HG02885 (cell line): Measurements from ENCODE around the gene PRPF40A.
A peak's percentile ranks its signal among the peaks of the same experiment; 100 is the strongest.

Experiments used
- ATAC-seq: cut with Tn5 transposase; IDR thresholded peaks from one replicate; pipeline ENCODE4 v1.9.1; 2021; ENCODE audit warnings: mild to moderate bottlenecking; ENCODE audit not compliant: unreplicated experiment, poor library complexity

The PRPF40A gene

DNA sequence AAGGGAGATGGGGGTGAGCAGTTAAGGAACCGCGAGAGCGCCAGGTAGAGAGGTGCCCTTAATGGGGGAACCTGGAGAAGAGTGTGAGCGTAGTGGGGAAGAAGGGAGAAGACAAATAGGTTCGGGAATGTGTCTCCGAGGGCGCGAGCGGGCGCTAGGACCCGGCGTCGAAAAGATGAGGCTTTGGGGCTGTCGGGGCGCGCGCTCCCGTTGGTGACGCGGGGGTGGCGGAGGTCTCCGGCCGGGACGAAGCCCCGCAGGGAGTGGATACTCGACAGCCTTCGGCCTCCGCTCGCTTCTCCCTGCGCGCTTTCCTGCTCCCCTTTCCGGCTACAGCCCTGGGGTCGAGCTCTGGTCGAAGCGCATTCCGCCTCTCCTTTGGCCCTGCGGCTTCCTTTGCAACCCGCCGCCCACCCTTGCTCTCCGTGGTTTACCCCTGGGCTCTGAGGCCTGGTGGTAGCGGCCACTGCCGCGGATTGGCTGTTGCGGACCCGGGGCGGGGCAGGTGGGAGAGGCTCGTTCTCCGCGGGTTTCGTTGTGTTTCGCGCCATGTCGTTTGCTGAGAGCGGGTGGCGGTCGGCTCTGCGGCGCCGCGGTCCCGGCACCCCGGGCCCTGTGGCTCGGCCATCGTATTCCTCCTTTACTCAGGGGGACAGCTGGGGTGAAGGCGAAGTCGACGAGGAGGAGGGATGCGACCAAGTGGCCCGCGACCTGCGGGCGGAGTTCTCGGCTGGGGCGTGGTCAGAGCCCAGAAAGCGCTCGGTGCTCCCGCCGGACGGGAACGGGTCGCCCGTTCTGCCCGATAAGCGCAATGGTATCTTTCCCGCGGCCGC, 1.0 kb upstream of the PRPF40A start, which contains the start of gene ARL6IP6:
TSS of gene ARL6IP6 (plus strand) at position 545 of the 833 bp plus-strand sequence. CDS start at position 550, 5 bp downstream.
- ATAC-seq, result peak; percentile 68

DNA sequence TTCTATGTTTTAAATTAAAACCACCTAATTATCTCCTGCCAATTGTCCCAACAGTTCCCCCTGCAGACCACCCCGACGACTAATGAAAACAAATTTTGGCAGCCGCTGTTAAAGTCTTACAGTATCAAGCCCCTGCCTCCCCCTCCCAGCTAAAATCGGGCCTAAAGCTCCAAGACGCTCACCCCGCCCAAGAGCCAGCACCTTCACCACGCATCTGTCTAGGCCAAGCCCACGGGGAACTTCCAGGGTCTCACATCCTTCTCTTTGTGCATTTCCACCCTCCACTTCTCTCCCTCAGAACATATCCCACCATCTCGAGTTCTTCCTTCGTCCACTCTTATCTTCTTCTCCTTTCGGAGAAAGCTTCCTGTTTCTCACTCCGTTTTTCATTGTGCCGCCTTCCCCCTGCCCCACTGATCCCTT, 445 bp downstream of the PRPF40A start:
- ATAC-seq, result no peak

DNA sequence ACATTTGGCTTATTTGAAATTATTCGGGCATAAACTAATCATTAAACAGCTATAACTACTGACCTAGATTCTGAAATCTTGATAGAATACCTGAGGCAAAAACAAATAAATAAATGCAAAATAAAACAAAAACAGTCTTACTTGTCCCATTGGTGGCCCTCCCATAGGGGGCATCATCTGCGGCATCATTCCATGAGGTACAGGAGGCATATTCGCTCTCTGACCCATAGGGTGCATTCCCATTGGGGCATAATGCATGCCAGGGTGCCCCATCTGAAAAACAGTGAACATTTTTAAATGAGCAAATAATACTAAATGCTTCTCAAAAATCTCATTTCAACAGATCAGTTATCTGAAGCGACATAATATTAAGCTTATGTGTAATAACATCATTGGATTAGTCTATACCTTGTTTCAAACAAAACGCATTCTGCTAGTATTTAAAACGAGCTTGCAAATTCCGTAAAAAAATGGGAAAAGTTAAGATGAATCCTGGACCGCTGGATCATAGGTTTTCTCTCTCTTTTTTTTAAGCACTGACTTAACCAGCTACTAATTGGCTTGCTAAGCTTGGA, 1.3 kb downstream of the PRPF40A start:
- no peak for ATAC-seq

DNA sequence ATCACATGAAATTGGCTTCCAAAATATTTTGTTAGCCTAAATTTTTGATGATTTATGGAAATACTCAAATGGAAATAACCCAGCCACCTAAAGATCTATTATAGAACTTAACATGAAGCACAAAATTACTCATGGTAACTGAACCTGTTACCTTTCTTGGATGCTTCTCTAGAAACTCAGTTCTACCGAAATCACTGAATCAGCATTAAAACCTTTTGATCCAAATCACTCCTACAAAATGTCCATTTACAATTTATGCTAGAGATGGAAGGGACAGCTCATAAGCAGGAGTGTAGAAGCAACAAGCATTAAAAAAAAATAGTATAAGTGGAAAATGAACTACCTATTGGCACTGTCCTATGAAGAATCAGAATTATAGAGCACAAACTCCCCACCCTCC, 2.1 kb downstream of the PRPF40A start:
- no peak for ATAC-seq

DNA sequence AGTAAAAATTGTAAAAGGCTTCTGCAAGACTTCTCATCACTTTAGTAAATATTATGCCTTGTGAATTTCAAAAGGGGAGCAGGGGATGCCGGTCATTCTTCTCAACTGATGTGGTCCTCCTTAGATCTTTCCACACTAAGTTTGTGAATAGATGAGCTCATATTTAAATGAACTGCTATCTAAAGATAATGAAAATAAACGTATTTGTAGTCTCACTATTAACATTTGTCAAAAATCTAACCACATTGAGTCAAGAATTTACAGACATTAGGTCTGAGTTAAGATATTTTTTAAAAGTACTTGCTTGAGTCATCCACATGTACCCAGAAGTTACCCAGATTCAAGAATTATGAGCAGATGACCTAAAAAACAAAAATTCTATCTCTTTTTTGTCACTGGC, 6.5 kb downstream of the PRPF40A start:
- no peak for ATAC-seq

DNA sequence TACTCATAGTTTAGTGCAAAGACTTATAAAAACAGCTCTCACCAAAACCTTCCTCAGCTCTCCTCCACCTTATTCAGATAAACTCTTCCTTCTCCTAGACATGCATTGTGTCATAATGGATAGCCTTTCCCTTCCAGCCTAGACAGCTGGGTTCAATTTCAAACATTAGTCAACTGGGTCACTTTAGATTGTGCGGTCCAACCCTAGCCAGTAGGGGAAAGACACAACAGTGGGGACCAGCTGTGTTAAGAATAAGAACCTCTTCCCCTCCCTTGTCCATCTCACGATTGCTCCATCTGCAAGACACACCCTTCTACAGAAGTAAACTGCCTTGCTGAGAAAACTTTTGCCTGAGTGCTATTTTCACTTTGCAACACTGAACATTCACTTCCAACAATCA, 8.5 kb downstream of the PRPF40A start:
- ATAC-seq, result no peak

DNA sequence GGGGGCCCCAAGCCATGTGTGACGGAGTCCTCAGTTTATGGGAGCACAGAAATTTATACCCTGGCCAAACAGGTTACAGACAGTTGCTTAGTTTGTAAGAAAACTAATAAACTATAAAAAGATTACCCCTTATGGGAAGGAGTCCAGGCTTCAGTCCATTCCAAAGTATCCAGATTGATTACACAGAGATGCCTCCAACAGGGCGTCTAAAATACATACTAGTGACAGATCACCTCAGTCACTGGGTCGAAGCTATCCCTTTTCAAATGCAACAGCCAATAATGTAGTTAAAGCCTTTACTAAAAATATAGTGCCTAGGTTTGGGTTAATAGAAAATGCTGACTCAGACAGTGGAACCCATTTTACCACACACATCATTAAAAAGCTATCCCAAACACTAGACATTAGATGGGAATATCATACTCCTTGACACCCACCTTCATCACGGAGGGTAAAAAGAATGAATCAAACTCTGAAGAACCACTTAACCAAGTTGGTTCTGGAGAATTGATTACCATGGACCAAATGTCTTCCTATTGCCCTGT, 10.7 kb downstream of the PRPF40A start:
- no peak for ATAC-seq

DNA sequence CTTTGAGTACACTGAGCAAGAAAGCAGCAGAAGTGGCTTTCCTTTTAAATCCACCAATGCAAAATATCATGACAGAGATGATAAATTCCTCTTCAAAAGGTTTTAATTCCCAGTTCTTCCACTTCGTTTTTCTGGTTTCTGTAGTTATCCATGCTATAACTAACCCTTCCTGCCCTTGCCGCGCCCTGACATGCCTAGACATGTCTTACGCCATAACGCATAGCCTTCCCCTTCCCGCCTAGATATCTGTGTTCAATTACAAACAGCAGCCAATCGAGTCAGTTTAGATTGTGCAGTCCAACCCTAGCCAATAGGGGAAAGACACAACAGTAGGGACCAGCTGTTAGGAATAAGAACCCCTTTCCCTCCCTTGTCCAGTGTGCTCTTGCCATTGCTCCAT, 16.1 kb downstream of the PRPF40A start:
- ATAC-seq, result no peak

DNA sequence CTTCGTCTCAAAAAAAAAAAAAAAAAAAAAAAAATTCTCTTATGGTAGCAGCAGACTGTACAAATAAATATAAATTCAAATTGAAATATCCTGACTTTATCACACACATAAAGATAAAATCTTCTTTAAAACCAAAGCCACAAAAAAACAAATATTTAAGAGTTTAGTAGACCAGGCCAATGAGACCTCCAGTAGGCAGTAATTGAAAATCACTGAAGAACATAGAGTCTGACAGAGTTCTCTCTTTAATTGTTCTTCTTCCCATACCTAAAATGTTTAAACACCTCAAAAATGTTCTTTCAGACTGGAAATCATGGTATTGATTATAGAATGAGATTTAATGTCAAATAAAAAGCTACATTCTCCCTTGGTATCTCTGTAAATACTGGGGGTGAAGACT, 20.8 kb downstream of the PRPF40A start:
- ATAC-seq, result no peak

DNA sequence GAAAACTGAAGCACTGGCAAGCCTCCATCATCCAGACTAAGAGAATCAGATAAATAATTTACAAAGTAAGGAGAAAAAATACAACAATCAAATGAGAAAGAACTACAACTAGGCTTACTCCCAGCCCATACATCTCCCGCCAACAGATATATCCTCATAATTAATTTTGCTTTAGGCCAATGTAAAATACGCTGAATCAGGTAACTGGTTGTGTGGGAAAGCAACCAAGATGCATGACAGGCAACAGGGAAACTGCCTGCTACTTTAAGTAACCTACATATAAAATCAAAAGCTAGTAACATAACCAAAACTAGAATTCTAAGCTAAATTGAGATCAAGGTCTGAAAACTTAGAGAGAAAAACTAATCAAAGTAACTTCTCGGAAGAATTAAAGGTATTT, 21.5 kb downstream of the PRPF40A start:
- no peak for ATAC-seq

DNA sequence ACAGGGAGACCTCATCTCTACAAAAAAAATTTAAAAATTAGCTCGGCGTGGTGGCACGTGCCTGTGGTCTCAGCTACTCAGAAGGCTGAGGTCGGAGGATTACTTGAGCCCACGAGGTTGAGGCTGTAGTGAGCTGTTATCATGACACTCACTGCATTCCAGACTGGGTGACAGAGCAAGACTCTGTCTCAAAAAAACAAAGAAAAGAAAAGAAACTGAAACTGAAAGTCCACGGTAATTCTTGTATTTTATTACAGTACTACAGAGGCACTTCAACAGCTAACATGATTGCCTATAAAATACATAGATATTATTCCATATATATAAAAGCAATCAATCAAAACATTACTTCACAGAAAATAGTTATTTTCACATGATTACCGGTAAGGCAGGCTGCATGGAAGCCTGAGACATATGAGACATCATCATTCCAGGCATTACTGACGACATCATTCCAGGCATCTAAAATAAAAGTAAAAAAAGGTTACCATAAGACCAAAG, 23.1 kb downstream of the PRPF40A start:
- ATAC-seq, result peak; percentile 57

DNA sequence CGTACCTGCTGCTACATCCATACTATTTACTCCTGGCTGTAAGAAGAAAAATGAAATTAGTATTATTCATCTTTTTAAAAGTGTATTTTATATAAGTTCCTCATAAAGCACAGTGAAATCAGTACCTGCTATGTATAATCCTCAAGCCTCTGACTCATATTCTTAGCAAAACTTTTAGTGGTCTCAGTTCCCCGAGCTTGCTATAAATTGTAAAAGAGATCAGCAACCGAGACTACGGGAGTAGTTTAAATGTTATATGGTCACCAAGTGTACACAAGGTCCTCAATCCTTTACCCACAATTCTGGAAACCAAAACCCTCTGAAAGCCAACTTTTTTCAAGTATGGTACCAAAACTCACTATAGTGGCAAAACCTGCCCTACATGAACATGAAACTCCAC, 24.2 kb downstream of the PRPF40A start:
- peak; percentile 89 for ATAC-seq

DNA sequence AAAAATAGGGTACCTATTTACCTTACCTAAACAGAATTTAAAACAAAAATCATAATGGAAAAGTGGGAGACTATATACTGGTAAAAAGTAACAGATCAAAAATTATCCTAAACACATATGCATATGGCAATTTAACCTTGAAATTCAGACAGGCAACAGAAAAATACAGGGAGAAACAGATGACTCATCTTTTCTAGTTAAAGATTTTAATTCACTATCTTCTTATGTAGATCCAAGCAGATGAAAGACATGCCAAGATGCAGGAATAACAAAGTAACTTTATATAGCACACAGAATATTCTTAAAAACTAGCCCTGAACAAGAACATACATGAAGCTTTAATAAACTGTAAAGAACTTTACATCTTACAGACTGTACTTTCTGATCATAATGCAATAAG, 30.9 kb downstream of the PRPF40A start:
- no peak for ATAC-seq

DNA sequence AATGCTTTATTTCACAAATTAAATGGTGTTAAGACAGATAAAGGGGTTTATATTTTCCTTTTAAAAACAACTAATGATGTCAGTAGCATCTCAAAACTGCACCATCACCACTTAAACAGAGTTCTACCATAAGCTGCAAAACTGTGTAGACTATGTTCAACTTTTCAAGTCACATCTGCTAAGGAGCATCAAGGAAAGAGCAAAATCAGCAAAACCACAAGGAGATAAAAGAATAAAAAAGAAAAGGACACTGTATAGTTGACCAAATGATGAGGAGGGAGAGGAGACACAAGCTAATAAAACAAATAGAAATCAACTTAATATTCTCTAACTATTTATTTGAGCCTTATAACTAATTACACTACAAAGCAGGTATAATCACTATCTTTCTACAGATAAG, 33.9 kb downstream of the PRPF40A start:
- ATAC-seq, result no peak

DNA sequence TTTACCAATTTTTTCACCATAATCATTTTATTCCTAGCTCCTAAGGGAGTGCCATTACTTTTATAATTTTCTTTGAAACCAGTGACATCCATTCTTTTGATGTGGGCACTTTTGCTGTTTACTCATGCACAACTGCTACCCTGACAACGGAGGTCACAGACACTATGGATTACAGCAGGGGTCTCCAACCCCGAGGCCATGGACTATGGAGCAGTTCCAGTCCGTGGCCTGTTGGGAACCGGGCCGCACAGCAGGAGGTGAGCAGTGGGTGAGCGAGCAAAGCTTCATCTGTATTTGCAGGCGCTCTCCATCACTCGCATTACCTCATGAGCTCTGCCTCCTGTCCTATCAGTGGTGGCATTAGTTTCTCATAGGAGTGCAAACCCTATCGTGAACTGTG, 34.6 kb downstream of the PRPF40A start:
- ATAC-seq, result no peak

DNA sequence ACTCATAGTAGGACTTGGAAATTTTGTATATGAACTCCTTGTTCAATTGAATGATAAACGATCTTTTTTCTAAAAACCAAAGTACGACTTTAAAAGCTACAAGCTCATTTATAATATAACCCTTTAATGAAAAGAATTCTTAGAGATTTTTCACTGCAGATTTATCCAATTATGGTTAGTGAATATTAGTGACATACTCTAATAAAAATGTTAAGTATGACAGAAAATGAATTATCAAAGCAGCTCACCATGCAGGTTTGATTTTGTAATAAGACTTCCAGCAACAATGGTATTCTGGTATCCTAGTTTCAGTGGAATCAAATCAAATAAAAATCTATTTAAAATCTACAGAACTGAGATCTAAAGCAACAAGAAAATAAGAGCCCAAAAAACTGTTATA, 38.5 kb downstream of the PRPF40A start:
- no peak for ATAC-seq

DNA sequence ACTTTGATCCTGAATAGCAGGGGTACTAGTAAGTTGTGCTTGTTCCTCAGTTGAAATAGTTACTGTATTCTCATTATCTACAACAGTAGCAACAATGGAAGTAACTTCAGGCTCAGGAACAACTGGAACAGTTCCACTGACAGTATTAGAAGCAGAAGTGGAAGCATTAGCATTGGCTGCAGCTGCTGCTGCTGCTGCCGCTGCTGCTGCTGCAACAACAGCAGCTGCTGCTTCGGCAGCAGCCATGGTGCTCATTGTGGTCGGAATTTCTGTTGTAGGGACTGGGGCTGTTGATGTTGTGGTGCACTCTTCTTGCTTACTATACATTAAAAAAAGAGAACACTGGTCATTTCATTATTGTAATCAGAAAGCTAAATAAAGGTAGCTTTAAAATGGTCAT, 40.8 kb downstream of the PRPF40A start:
- ATAC-seq, result no peak

DNA sequence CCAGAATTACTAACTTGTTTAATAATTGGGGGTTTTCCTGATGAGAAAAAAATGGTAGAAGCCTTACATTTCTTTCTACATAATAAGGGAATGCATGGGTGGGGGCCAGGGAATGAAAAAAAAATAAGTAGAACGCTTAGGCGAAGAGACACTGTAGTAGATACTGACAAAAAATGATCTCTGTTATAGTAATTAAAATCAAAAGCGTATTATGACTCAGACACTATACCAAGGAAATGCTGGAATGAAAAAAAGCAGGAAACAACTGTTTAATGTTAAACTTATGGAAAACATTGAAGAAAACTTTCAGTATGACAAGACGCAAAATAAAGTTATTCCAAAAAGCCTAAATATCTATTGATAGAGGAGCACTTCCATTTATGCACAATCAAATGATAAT, 42.9 kb downstream of the PRPF40A start:
- ATAC-seq, result no peak

DNA sequence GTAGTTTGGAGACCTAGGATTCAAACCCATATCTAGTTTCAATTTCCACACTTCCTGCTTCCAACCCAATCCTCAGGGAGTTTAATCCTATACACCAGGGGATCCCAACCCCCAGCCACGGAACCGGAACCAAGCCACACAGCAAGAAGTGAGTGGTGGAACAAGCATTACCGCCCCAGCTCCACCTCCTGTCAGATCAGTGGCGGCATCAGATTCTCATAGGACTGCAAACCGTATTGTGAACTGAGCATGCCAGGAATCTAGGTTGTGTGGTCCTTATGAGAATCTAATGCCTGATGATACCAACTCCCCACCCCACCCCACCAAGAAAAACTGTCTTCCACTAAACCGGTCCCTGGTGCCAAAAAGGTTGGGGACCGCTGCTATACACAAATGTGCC, 52.5 kb downstream of the PRPF40A start:
- no peak for ATAC-seq

DNA sequence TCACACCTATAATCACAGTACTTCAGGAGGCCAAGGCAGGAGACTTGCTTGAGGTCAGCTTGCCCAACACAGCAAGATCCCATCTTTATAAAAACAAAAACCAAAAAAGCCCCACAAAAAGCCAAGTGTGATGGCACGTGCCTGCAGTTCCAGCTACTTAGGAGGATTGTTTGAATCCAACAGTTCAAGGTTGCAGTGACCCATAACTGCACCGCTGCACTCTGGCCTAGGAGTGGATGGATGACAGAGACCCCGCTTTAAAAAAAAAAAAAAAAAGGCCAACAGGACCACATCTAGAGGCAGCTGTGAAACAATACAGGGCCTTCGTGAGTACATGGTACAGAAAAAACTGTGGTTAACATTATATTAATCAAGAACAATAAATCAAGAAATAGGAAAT, 56.2 kb downstream of the PRPF40A start:
- ATAC-seq, result no peak

DNA sequence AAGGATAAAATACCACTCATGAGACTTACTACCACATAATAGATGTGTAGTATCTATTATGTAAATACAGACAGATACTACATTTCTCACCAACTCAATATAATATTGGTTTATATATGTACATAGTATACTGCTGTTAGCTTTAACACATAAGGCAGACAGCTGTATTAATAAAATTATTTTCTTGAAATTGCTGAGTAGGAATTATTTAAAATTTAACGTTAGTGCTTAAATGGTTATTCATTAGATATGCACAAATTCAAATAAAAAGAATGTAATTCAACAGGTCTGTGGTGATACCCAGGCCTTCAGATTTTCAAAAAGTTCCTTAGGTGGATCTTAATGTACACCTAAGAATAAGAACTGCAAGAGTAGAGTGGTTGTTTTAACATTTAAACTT, 59.0 kb downstream of the PRPF40A start:
- no peak for ATAC-seq

DNA sequence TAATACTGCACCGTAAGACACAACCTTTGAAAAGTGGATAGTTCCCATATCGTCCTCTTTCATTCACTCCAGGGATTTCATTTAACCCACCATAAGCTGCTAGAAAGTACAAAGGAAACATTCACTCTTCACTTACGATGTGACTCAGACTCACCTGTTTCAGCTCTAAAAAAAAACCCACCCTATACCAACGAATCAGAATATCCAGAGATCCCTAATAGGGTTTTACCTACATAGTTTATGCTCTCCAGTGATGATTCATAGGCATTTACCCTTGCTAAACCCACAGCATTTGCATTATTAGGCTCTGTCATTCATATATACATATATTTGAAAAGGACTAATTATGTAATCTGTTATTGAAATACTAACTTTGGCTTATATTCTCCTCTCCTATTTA, 60.2 kb downstream of the PRPF40A start:
- ATAC-seq, result peak; percentile 65
